ENCODE results near the gene ACOT7.
"Not testable (repeated sequence)": the region's sequence is repeated elsewhere in the genome, so short reads cannot be mapped to it uniquely, and the experiment has no call there.

ACOT7 gene

DNA sequence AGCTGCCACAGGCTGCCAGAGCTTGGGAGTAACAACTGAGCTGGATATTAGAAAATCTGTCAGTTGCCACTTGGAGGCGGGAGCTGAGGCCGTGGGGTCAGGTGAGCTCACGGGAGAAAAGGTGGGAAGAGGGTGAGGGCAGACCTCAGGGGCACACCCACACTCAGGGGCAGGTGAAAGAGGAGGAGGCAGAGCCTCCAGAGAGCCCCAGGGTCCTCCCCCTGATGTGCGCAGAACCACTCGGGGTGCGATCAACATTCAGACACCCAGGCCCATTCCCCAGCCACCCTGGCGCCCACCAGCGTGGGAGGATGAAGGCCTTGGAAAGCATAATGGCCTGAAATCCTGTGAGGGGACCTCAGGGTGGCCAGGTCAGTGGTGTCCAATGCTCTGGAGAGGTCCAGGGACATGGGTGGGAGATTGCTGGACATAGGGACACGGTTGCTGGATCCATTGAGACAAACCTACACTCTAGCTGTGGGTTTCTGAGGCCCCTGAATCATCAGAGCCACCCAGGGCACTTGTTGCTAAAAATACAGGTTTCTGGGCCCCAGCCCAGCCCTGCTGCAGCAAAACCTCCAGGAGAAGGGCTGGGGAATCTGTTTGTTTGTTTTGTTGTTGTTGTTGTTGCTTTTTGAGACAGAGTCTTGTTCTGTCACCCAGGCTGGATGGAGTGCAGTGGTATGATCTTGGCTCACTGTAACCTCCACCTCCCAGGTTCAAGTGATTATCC is 83.3 kb downstream of the ACOT7 start:
- TF ChIP-seq, protein P1, sequence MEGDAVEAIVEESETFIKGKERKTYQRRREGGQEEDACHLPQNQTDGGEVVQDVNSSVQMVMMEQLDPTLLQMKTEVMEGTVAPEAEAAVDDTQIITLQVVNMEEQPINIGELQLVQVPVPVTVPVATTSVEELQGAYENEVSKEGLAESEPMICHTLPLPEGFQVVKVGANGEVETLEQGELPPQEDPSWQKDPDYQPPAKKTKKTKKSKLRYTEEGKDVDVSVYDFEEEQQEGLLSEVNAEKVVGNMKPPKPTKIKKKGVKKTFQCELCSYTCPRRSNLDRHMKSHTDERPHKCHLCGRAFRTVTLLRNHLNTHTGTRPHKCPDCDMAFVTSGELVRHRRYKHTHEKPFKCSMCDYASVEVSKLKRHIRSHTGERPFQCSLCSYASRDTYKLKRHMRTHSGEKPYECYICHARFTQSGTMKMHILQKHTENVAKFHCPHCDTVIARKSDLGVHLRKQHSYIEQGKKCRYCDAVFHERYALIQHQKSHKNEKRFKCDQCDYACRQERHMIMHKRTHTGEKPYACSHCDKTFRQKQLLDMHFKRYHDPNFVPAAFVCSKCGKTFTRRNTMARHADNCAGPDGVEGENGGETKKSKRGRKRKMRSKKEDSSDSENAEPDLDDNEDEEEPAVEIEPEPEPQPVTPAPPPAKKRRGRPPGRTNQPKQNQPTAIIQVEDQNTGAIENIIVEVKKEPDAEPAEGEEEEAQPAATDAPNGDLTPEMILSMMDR (conservative IDR thresholded peaks at IDR 0.05; ENCODE audit: low read depth, low read length) = no peak
- Histone ChIP-seq H3K4me2 (no peak overlapping the region), H3K27me3 (ENCODE audit: insufficient read depth, low read depth) (no peaks in the 10 kb centered on the region), H4K20me1 (ENCODE audit: insufficient read depth) (no peaks in the 10 kb centered on the region), H3K4me1 (ENCODE audit: low read depth, poor library complexity, severe bottlenecking) (no peaks in the 10 kb centered on the region), H3K36me3 (ENCODE audit: insufficient read depth) (no peaks in the 10 kb centered on the region), H2AFZ (ENCODE audit: low read depth) (no peak overlapping the region), H3K79me2 (ENCODE audit: insufficient read depth, low read depth) (no peaks in the 10 kb centered on the region), H3K27ac (no peak overlapping the region), H3K4me3 (IDR thresholded peaks at IDR 0.05; ENCODE audit: insufficient read depth, low read depth, low read length) (no peak overlapping the region), H3K9ac (no peak overlapping the region)

DNA sequence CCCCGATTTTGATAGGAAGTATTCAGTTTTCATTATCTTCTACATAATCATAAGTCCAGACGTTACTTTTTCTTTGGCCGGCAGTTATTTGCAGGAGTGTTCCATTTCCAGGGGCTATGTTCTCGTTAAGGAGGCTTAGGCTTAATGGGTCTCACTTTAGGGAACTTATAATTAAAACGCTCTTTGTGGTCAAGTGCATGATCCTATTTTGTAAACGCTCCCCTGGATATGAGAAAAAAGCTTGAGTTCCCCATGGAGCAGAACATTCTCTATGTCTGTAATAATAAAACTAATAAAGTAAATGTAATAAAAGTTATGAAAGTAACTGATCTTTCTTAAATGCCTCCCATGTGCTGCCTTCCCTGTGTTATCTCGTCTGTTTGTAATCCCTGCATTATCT is 84.0 kb downstream of the ACOT7 start:
- Histone ChIP-seq H3K9ac (no peak overlapping the region), H3K27ac (no peak overlapping the region), H3K4me2 (no peak overlapping the region)

DNA sequence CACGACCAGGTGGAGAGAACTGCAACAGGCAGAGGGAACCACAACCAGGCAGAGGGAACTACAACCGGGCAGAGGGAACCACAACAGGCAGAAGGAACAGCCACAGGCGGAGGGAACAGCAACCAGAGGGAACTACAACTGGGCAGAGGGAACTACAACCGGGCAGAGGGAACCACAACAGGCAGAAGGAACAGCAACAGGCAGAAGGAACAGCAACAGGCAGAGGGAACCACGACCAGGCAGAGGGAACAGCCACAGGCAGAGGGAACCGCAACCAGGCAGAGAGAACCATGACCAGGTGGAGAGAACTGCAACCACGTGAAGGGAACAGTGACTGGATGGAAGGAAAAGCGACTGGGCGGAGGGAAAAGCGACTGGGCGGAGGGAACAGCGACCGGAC is 85.1 kb downstream of the ACOT7 start:
- Histone ChIP-seq H3K79me2 (ENCODE audit: insufficient read depth, low read depth) (no peaks in the 10 kb centered on the region), H3K27me3 (ENCODE audit: insufficient read depth, low read depth) (no peaks in the 10 kb centered on the region), H2AFZ (ENCODE audit: low read depth) (no peak overlapping the region), H3K27ac (no peak overlapping the region), H3K4me3 (IDR thresholded peaks at IDR 0.05; ENCODE audit: insufficient read depth, low read depth, low read length) (no peak overlapping the region), H4K20me1 (ENCODE audit: insufficient read depth) (no peaks in the 10 kb centered on the region), H3K36me3 (ENCODE audit: insufficient read depth) (no peaks in the 10 kb centered on the region), H3K9ac (no peak overlapping the region), H3K4me2 (no peak overlapping the region), H3K4me1 (ENCODE audit: low read depth, poor library complexity, severe bottlenecking) (no peaks in the 10 kb centered on the region)
- TF ChIP-seq, protein P1 (conservative IDR thresholded peaks at IDR 0.05; ENCODE audit: low read depth, low read length) = no peak

More for the DNA sequence above, 84.0 kb downstream of the ACOT7 start:
- no peaks in the 10 kb centered on the region for H3K4me1 ChIP-seq (ENCODE audit: low read depth, poor library complexity, severe bottlenecking)
- H3K36me3 ChIP-seq (ENCODE audit: insufficient read depth) = no peaks in the 10 kb centered on the region
- H3K79me2 ChIP-seq (ENCODE audit: insufficient read depth, low read depth) = no peaks in the 10 kb centered on the region
- no peaks in the 10 kb centered on the region for H3K27me3 ChIP-seq (ENCODE audit: insufficient read depth, low read depth)
- H4K20me1 ChIP-seq (ENCODE audit: insufficient read depth) = no peaks in the 10 kb centered on the region
- TF ChIP-seq, protein P1 (conservative IDR thresholded peaks at IDR 0.05; ENCODE audit: low read depth, low read length) = no peak
- H2AFZ ChIP-seq (ENCODE audit: low read depth) = no peak overlapping the region
- H3K4me3 ChIP-seq (IDR thresholded peaks at IDR 0.05; ENCODE audit: insufficient read depth, low read depth, low read length) = no peak overlapping the region

DNA sequence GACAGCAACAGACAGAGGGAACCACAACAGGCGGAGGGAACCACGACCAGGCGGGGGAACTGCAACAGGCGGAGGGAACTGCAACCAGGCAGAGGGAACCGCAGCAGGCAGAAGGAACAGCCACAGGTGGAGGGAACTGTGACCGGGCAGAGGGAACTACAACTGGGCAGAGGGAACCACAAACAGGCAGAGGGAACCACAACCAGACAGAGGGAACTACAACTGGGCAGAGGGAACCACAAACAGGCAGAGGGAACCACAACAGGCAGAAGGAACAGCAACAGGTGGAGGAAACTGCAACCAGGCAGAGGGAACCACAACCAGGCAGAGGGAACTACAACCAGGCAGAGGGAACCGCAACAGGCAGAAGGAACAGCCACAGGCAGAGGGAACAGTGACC is 85.9 kb downstream of the ACOT7 start:
- not testable (repeated sequence) for H2AFZ ChIP-seq (ENCODE audit: low read depth); H3K79me2 ChIP-seq (ENCODE audit: insufficient read depth, low read depth); H3K36me3 ChIP-seq (ENCODE audit: insufficient read depth); H3K9ac ChIP-seq; H3K27ac ChIP-seq; H3K4me2 ChIP-seq; H3K4me3 ChIP-seq (IDR thresholded peaks at IDR 0.05; ENCODE audit: insufficient read depth, low read depth, low read length); H4K20me1 ChIP-seq (ENCODE audit: insufficient read depth); H3K4me1 ChIP-seq (ENCODE audit: low read depth, poor library complexity, severe bottlenecking); H3K27me3 ChIP-seq (ENCODE audit: insufficient read depth, low read depth)

DNA sequence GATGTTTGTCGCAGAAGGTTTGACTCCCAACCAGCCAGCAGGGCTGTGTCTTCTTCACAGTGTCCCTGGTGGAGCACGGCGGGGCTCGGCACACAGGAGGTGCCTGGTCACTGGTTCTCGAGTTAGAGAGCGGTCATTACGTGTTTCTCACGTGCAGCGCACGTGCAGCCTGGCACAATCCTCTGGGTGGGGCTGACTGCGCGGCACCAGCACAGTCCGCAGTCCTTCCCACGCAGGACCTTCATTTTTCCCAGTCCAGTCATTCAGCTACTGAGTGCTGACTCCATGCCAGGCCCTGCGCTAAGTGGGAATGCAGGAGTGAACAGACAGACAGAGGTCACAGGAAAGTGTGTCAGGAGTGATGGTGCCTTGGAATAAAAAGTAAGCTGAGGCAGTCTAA is 86.5 kb downstream of the ACOT7 start:
- Histone ChIP-seq H3K4me2 (no peak overlapping the region), H3K9ac (no peak overlapping the region), H3K27me3 (ENCODE audit: insufficient read depth, low read depth) (no peaks in the 10 kb centered on the region), H3K4me3 (IDR thresholded peaks at IDR 0.05; ENCODE audit: insufficient read depth, low read depth, low read length) (no peak overlapping the region), H3K27ac (no peak overlapping the region), H3K79me2 (ENCODE audit: insufficient read depth, low read depth) (no peaks in the 10 kb centered on the region), H2AFZ (ENCODE audit: low read depth) (no peak overlapping the region), H3K36me3 (ENCODE audit: insufficient read depth) (no peaks in the 10 kb centered on the region), H4K20me1 (ENCODE audit: insufficient read depth) (no peaks in the 10 kb centered on the region), H3K4me1 (ENCODE audit: low read depth, poor library complexity, severe bottlenecking) (no peaks in the 10 kb centered on the region)
- TF ChIP-seq, protein P1 (conservative IDR thresholded peaks at IDR 0.05; ENCODE audit: low read depth, low read length) = no peak
